A673 (cell line): ENCODE measurements around the gene MT1B. TPM values are rescaled to one million over a fixed set of nuclear protein-coding genes. Genes with fewer than 3 reads are reported as not detected.

ENCODE experiments used
- BruUV-seq: library from RNA; stranded (reverse); fragments of 400-500 nt; replicated peaks from 2 replicates; lab custom pipeline; 2021; lab: Mats Ljungman, UMichigan
- CTCF ChIA-PET: fragments of 300-600 bp; sonication (Branson Sonifier 250); formaldehyde crosslinking; loops from one replicate; lab custom pipeline; 2022; ENCODE audit warnings: antibody characterized with exemption; lab: Charles Lee
- POLR2A ChIA-PET: fragments of 300-600 bp; sonication (Branson Sonifier 250); formaldehyde crosslinking; loops from one replicate; lab custom pipeline; 2022; ENCODE audit warnings: antibody characterized with exemption; ENCODE audit not compliant: low non-redundant PET; lab: Charles Lee
- DNase-seq: peaks from one replicate; pipeline ENCODE4 v3.0.0-alpha.2; 2015; ENCODE audit warnings: low spot score
- H3K27ac ChIP-seq: fragments of 200-600 bp; sonication (generic); 2 replicates; pipeline ENCODE4 v1.5.1; 2016; ENCODE audit warnings: mixed run types, low read depth, mild to moderate bottlenecking, mixed read lengths, antibody characterized with exemption, low read length; ENCODE audit not compliant: poor library complexity, severe bottlenecking
- H3K27me3 ChIP-seq: fragments of 200-600 bp; sonication (generic); replicated peaks from 2 replicates; pipeline ENCODE4 v1.6.1; 2017; ENCODE audit warnings: mixed run types, low read depth, mild to moderate bottlenecking, mixed read lengths, antibody characterized with exemption, low read length; ENCODE audit not compliant: insufficient read depth, poor library complexity
- H3K36me3 ChIP-seq: fragments of 200-600 bp; sonication (generic); 2 replicates; pipeline ENCODE4 v1.6.1; 2016; ENCODE audit warnings: mixed run types, mild to moderate bottlenecking, mixed read lengths, antibody characterized with exemption, low read length; ENCODE audit not compliant: insufficient read depth, poor library complexity, severe bottlenecking
- H3K4me1 ChIP-seq: fragments of 200-600 bp; sonication (generic); 2 replicates; pipeline ENCODE4 v1.6.1; 2017; ENCODE audit warnings: mixed run types, mild to moderate bottlenecking, mixed read lengths, antibody characterized with exemption, low read length; ENCODE audit not compliant: insufficient read depth, poor library complexity, severe bottlenecking
- H3K4me3 ChIP-seq: fragments of 200-600 bp; sonication (generic); 2 replicates; pipeline ENCODE4 v1.5.1; 2016; ENCODE audit warnings: low read depth, mixed run types, mild to moderate bottlenecking, mixed read lengths, low read length; ENCODE audit not compliant: poor library complexity, severe bottlenecking
- H3K9me3 ChIP-seq: fragments of 200-600 bp; sonication (generic); 2 replicates; pipeline ENCODE4 v1.6.1; 2016; ENCODE audit warnings: mixed run types, low read depth, mild to moderate bottlenecking, mixed read lengths, antibody characterized with exemption, low read length; ENCODE audit not compliant: poor library complexity, severe bottlenecking
- EZH2 ChIP-seq: fragments of 200-600 bp; sonication (generic); IDR thresholded peaks from 2 replicates; pipeline ENCODE4 v1.6.1; 2017; ENCODE audit warnings: borderline replicate concordance, low read depth, mild to moderate bottlenecking, mixed read lengths, antibody characterized with exemption, low read length; ENCODE audit not compliant: poor library complexity, severe bottlenecking
- intact Hi-C: fragments of 100-400 bp; cut with micrococcal nuclease; formaldehyde crosslinking; loops from one replicate; pipeline ENCODE4 v1.10.0; 2022; ENCODE audit not compliant: unreplicated experiment
- total RNA-seq: library from RNA; stranded (reverse); gene quantifications from 2 replicates; pipeline ENCODE4 v1.2.3, GENCODE V29; 2021
- TF ChIP-seq, protein P1 (sequence below): fragments of 300-800, 200-600 bp; sonication (generic); conservative IDR thresholded peaks from 2 replicates; pipeline ENCODE4 v1.5.1; 2017; ENCODE audit warnings: low read depth, mild to moderate bottlenecking, antibody characterized with exemption, low read length, moderate library complexity, mixed read lengths

The MT1B gene
- total RNA-seq, 1 experiment from 2014 or later = not detected

DNA sequence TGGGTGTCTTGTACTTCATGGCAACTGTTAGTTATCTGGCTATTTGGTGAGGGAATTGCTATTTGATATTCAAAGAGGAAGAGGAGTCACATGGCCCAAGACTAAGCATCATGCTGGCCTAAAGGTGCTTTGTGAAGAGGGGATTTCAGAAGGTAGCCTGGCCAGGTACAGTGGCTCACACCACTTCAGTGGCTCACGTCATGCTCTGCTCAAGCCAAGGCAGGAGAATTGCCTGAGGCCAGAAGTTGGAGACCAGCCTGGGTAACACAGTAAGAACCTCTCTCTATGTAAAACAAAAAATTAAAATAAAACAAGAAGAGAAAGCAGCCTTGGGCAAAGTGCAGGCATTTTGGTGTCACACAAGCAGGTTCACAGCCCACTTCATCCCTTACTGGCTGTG, 6.4 kb upstream of the MT1B start:
- BruUV-seq = no TSS peak
- Histone ChIP-seq H3K27me3 (peaks cover 21% of the 10 kb centered on the region), H3K36me3 (no peaks in the 10 kb centered on the region), H3K4me1 (no peaks in the 10 kb centered on the region), H3K9me3 (no peaks in the 10 kb centered on the region), H3K4me3 (no peak overlapping the region), H3K27ac (no peak overlapping the region)
- ChIA-PET CTCF (no interaction called here), POLR2A (no interaction called here)
- no peak for DNase-seq
- TF ChIP-seq EZH2 = no peak
- TF ChIP-seq, protein P1, sequence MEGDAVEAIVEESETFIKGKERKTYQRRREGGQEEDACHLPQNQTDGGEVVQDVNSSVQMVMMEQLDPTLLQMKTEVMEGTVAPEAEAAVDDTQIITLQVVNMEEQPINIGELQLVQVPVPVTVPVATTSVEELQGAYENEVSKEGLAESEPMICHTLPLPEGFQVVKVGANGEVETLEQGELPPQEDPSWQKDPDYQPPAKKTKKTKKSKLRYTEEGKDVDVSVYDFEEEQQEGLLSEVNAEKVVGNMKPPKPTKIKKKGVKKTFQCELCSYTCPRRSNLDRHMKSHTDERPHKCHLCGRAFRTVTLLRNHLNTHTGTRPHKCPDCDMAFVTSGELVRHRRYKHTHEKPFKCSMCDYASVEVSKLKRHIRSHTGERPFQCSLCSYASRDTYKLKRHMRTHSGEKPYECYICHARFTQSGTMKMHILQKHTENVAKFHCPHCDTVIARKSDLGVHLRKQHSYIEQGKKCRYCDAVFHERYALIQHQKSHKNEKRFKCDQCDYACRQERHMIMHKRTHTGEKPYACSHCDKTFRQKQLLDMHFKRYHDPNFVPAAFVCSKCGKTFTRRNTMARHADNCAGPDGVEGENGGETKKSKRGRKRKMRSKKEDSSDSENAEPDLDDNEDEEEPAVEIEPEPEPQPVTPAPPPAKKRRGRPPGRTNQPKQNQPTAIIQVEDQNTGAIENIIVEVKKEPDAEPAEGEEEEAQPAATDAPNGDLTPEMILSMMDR = no peak
- intact Hi-C loops = no loop called here

DNA sequence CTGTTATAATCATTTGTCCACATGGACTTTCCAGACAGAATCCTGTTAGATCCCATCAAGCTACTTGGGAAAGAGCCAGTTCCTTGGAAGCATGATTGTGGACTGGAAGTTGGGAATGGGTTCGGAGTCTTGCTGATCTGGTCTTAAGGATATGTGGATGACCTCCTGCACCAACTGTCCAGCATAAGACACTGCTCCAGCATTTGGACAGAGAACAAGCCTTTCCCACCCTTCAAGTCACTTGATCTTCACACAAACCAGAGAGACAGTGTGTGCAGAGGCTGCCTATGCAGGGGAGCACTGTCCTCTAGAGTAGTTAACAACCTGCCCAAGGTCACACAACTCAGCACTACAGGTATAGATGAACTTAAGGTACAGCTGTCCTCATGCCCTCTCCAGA, 5.8 kb upstream of the MT1B start:
- BruUV-seq = no TSS peak
- Histone ChIP-seq H3K27ac (no peak overlapping the region), H3K27me3 (peaks cover 21% of the 10 kb centered on the region), H3K4me1 (no peaks in the 10 kb centered on the region), H3K9me3 (no peaks in the 10 kb centered on the region), H3K4me3 (no peak overlapping the region), H3K36me3 (no peaks in the 10 kb centered on the region)
- intact Hi-C loops = no loop called here
- TF ChIP-seq EZH2 = no peak
- TF ChIP-seq, protein P1 = no peak
- no peak for DNase-seq
- ChIA-PET POLR2A (no interaction called here), CTCF (no interaction called here)

DNA sequence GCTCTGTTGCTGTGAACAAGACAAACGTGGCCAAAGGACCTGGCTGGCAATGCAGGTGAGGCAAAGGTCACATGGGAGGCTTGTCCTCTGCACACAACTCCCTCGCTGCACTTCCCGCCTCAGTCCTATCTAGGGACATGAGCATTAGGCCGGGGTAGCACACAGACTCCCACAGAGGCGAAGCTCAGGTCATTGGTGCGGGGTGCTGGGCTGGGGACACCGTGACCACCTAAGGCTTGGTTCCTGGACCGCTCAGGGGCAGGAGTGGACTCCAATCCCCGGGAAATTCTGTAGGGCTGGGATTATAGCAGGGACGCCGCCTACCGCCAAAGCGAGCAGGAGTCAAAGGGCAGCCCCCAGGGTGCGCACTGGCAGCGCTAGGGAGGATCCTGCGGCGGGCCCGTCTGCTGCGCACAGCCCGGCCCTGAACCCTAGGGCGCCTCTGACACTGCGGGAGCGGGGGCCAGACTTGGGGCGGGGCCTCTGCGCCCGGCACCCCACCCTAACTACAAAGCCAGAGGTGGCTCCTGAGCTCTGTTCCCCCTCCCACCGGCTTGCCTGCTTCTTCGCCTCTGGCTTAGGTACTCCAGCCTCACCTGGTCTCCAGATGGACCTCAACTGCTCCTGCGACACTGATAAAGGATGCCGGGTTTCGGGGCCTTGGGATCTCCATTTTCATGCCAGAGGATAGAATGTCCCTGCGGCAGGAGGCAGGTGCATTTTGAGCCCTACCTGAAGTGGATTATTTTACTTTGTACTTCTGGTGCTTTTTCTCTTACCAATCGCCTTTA, 3.9 kb upstream of the MT1B start:
- no peaks in the 10 kb centered on the region for H3K4me1 ChIP-seq
- TF ChIP-seq, protein P1 = no peak
- no peak for TF ChIP-seq EZH2
- peaks cover 15% of the 10 kb centered on the region for H3K27me3 ChIP-seq
- ChIA-PET POLR2A (no interaction called here), CTCF (no interaction called here)
- no TSS peak for BruUV-seq
- H3K36me3 ChIP-seq = no peaks in the 10 kb centered on the region
- no peak for DNase-seq
- no peak overlapping the region for H3K27ac ChIP-seq
- no peak overlapping the region for H3K4me3 ChIP-seq
- intact Hi-C loops = no loop called here
- no peaks in the 10 kb centered on the region for H3K9me3 ChIP-seq
